ENCODE data around the gene SFMBT1.

The SFMBT1 gene

GRCh38 chr3:52978109-52978754 is 67.6 kb downstream of the SFMBT1 start:
- no peak overlapping the region for H3K4me3 ChIP-seq (ENCODE audit: low read depth, low read length)
- H3K27me3 ChIP-seq (ENCODE audit: control insufficient read depth, insufficient read depth, low read length), result no peaks in the 10 kb centered on the region
- no peak overlapping the region for H3K27ac ChIP-seq
- H3K9ac ChIP-seq, result no peak overlapping the region
- H3K9me3 ChIP-seq (ENCODE audit: control insufficient read depth, low read length), result no peaks in the 10 kb centered on the region
- TF ChIP-seq, protein P1, sequence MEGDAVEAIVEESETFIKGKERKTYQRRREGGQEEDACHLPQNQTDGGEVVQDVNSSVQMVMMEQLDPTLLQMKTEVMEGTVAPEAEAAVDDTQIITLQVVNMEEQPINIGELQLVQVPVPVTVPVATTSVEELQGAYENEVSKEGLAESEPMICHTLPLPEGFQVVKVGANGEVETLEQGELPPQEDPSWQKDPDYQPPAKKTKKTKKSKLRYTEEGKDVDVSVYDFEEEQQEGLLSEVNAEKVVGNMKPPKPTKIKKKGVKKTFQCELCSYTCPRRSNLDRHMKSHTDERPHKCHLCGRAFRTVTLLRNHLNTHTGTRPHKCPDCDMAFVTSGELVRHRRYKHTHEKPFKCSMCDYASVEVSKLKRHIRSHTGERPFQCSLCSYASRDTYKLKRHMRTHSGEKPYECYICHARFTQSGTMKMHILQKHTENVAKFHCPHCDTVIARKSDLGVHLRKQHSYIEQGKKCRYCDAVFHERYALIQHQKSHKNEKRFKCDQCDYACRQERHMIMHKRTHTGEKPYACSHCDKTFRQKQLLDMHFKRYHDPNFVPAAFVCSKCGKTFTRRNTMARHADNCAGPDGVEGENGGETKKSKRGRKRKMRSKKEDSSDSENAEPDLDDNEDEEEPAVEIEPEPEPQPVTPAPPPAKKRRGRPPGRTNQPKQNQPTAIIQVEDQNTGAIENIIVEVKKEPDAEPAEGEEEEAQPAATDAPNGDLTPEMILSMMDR (IDR thresholded peaks at IDR 0.05), result no peak
- H3K4me2 ChIP-seq (ENCODE audit: low read length), result no peak overlapping the region
- no peaks in the 10 kb centered on the region for H3K4me1 ChIP-seq
- peaks cover 12% of the 10 kb centered on the region for H3K79me2 ChIP-seq
- no peak overlapping the region for H2AFZ ChIP-seq
- H3K36me3 ChIP-seq (ENCODE audit: control insufficient read depth, insufficient read depth, low read length), result no peaks in the 10 kb centered on the region

GRCh38 chr3:52973806-52974205 is 72.1 kb downstream of the SFMBT1 start:
- Histone ChIP-seq H3K4me2 (ENCODE audit: low read length) (no peak overlapping the region), H2AFZ (no peak overlapping the region), H3K36me3 (ENCODE audit: control insufficient read depth, insufficient read depth, low read length) (no peaks in the 10 kb centered on the region), H3K27ac (no peak overlapping the region), H3K27me3 (ENCODE audit: control insufficient read depth, insufficient read depth, low read length) (no peaks in the 10 kb centered on the region), H3K4me3 (ENCODE audit: low read depth, low read length) (no peak overlapping the region), H3K9me3 (ENCODE audit: control insufficient read depth, low read length) (no peaks in the 10 kb centered on the region), H3K79me2 (peaks cover 12% of the 10 kb centered on the region), H3K9ac (no peak overlapping the region), H3K4me1 (no peaks in the 10 kb centered on the region)
- TF ChIP-seq, protein P1 (IDR thresholded peaks at IDR 0.05), result no peak

DNA sequence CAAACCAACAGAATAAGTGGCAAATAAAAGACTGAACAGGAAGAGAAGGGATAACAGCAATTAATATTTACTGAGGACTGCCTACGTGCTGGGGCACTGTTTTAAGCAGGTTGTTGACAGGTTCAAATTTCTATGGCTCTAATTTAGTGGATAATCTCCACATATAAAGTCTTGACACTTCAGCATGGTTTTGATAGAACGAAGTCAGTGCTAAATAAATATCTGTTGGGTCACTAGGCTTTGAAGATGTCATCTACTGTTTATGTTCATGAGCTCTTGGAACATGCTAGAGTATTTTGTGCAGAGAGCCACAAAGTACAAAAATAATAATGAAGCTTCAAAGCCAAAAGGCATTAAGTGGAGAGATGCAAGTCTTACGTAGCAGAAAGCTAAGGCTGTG is 74.0 kb downstream of the SFMBT1 start:
- Histone ChIP-seq H3K27ac (no peak overlapping the region), H2AFZ (no peak overlapping the region), H3K27me3 (ENCODE audit: control insufficient read depth, insufficient read depth, low read length) (no peaks in the 10 kb centered on the region), H3K4me3 (ENCODE audit: low read depth, low read length) (no peak overlapping the region), H3K9me3 (ENCODE audit: control insufficient read depth, low read length) (no peaks in the 10 kb centered on the region), H3K4me1 (no peaks in the 10 kb centered on the region), H3K4me2 (ENCODE audit: low read length) (no peak overlapping the region), H3K36me3 (ENCODE audit: control insufficient read depth, insufficient read depth, low read length) (no peaks in the 10 kb centered on the region), H3K9ac (no peak overlapping the region), H3K79me2 (peaks cover 12% of the 10 kb centered on the region)
- TF ChIP-seq, protein P1 (IDR thresholded peaks at IDR 0.05), result no peak

GRCh38 chr3:52967398-52967797 is 78.5 kb downstream of the SFMBT1 start:
- TF ChIP-seq, protein P1 (IDR thresholded peaks at IDR 0.05), result no peak
- Histone ChIP-seq H3K9ac (no peak overlapping the region), H3K4me1 (no peaks in the 10 kb centered on the region), H2AFZ (no peak overlapping the region), H3K36me3 (ENCODE audit: control insufficient read depth, insufficient read depth, low read length) (no peaks in the 10 kb centered on the region), H3K4me2 (ENCODE audit: low read length) (no peak overlapping the region), H3K79me2 (peaks cover 2% of the 10 kb centered on the region), H3K27ac (no peak overlapping the region), H3K9me3 (ENCODE audit: control insufficient read depth, low read length) (no peaks in the 10 kb centered on the region), H3K27me3 (ENCODE audit: control insufficient read depth, insufficient read depth, low read length) (no peaks in the 10 kb centered on the region), H3K4me3 (ENCODE audit: low read depth, low read length) (no peak overlapping the region)

GRCh38 chr3:52962160-52962559 is 83.7 kb downstream of the SFMBT1 start:
- no peaks in the 10 kb centered on the region for H3K36me3 ChIP-seq (ENCODE audit: control insufficient read depth, insufficient read depth, low read length)
- peaks cover 7% of the 10 kb centered on the region for H3K79me2 ChIP-seq
- H3K27ac ChIP-seq, result no peak overlapping the region
- no peaks in the 10 kb centered on the region for H3K4me1 ChIP-seq
- H3K4me2 ChIP-seq (ENCODE audit: low read length), result no peak overlapping the region
- no peak overlapping the region for H3K4me3 ChIP-seq (ENCODE audit: low read depth, low read length)
- TF ChIP-seq, protein P1 (IDR thresholded peaks at IDR 0.05), result no peak
- no peaks in the 10 kb centered on the region for H3K27me3 ChIP-seq (ENCODE audit: control insufficient read depth, insufficient read depth, low read length)
- no peak overlapping the region for H2AFZ ChIP-seq
- no peaks in the 10 kb centered on the region for H3K9me3 ChIP-seq (ENCODE audit: control insufficient read depth, low read length)
- no peak overlapping the region for H3K9ac ChIP-seq

Data from parathyroid adenoma (tissue), 2 donors.